ENCODE results near the gene IRAK2. TPM values are rescaled to one million over a fixed set of nuclear protein-coding genes. Genes with fewer than 3 reads are reported as not detected.

Gene IRAK2
- total RNA-seq, 4 donors from 2014 or later: 0.20 to 4.9 (median 3.4) TPM

GRCh38 chr3:10137178-10137577 lies 27.5 kb upstream of the IRAK2 start:
- H3K36me3 ChIP-seq: no peaks in the 10 kb centered on the region
- TF ChIP-seq, protein P1, sequence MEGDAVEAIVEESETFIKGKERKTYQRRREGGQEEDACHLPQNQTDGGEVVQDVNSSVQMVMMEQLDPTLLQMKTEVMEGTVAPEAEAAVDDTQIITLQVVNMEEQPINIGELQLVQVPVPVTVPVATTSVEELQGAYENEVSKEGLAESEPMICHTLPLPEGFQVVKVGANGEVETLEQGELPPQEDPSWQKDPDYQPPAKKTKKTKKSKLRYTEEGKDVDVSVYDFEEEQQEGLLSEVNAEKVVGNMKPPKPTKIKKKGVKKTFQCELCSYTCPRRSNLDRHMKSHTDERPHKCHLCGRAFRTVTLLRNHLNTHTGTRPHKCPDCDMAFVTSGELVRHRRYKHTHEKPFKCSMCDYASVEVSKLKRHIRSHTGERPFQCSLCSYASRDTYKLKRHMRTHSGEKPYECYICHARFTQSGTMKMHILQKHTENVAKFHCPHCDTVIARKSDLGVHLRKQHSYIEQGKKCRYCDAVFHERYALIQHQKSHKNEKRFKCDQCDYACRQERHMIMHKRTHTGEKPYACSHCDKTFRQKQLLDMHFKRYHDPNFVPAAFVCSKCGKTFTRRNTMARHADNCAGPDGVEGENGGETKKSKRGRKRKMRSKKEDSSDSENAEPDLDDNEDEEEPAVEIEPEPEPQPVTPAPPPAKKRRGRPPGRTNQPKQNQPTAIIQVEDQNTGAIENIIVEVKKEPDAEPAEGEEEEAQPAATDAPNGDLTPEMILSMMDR (IDR thresholded peaks at IDR 0.05): no peak
- TF ChIP-seq EP300 (IDR thresholded peaks at IDR 0.05; ENCODE audit: low read depth): no peak
- TF ChIP-seq POLR2AphosphoS5 (IDR thresholded peaks at IDR 0.05): no peak
- TF ChIP-seq POLR2A (IDR thresholded peaks at IDR 0.05): no peak
- in situ Hi-C loops (cut with MboI; ENCODE audit: low pct_ligation_motif_present in 1 of 4, low pct_unique_long_range_greater_than_20kb in 1 of 4, low sequenced_read_pairs in 3 of 4): no loop called here
- peaks cover 0 to 4% (median under 1%) of the 10 kb centered on the region in 4 donors for H3K4me1 ChIP-seq
- no peaks in the 10 kb centered on the region for H3K27me3 ChIP-seq
- WGBS, 2 donors (ENCODE audit: low coverage in 1 of 2): 80 to 85% methylated on average over 2 to 4 of the region's 4 CpGs
- H3K27ac ChIP-seq: no peak overlapping the region
- H3K4me3 ChIP-seq: no peak overlapping the region
- no peaks in the 10 kb centered on the region for H3K9me3 ChIP-seq
- intact Hi-C loops (cut with DNase I; ENCODE audit: low total_unique reads): no loop called here
- no peak for DNase-seq

DNA sequence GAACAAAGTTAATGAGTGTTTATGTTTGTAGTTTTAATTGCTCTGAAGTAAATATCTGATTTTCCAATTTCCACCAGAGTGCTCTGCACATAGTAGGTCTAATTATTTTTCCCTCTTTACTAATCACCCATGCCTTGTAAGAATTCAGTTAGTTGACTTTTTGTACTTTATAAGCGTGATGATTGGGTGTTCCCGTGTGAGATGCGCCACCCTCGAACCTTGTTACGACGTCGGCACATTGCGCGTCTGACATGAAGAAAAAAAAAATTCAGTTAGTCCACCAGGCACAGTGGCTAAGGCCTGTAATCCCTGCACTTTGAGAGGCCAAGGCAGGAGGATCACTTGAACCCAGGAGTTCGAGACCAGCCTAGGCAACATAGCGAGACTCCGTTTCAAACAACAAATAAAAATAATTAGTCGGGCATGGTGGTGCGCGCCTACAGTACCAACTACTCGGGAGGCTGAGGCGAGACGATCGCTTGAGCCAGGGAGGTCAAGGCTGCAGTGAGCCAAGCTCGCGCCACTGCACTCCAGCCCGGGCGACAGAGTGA lies 23.6 kb upstream of the IRAK2 start:
- peak overlapping the region; percentile 93 to 98 (median 96) for H3K27ac ChIP-seq
- 78 to 85% methylated on average over 10 to 23 of the region's 23 CpGs for WGBS, 2 donors (ENCODE audit: low coverage in 1 of 2)
- H3K4me1 ChIP-seq: peaks cover 16 to 40% (median 26%) of the 10 kb centered on the region in 4 donors
- in situ Hi-C loops (cut with MboI; ENCODE audit: low pct_ligation_motif_present in 1 of 4, low pct_unique_long_range_greater_than_20kb in 1 of 4, low sequenced_read_pairs in 3 of 4): no loop called here
- H3K4me3 ChIP-seq: peak overlapping the region in 2 of 4 donors; percentile 67 to 79
- no peaks in the 10 kb centered on the region for H3K9me3 ChIP-seq
- H3K27me3 ChIP-seq: no peaks in the 10 kb centered on the region
- no peak for DNase-seq
- TF ChIP-seq POLR2AphosphoS5 (IDR thresholded peaks at IDR 0.05): no peak
- no peak for TF ChIP-seq POLR2A (IDR thresholded peaks at IDR 0.05)
- TF ChIP-seq, protein P1 (IDR thresholded peaks at IDR 0.05): no peak
- TF ChIP-seq EP300 (IDR thresholded peaks at IDR 0.05; ENCODE audit: low read depth): no peak
- peaks cover 0 to 4% (median 0%) of the 10 kb centered on the region in 4 donors for H3K36me3 ChIP-seq
- intact Hi-C loops (cut with DNase I; ENCODE audit: low total_unique reads): no loop called here

DNA sequence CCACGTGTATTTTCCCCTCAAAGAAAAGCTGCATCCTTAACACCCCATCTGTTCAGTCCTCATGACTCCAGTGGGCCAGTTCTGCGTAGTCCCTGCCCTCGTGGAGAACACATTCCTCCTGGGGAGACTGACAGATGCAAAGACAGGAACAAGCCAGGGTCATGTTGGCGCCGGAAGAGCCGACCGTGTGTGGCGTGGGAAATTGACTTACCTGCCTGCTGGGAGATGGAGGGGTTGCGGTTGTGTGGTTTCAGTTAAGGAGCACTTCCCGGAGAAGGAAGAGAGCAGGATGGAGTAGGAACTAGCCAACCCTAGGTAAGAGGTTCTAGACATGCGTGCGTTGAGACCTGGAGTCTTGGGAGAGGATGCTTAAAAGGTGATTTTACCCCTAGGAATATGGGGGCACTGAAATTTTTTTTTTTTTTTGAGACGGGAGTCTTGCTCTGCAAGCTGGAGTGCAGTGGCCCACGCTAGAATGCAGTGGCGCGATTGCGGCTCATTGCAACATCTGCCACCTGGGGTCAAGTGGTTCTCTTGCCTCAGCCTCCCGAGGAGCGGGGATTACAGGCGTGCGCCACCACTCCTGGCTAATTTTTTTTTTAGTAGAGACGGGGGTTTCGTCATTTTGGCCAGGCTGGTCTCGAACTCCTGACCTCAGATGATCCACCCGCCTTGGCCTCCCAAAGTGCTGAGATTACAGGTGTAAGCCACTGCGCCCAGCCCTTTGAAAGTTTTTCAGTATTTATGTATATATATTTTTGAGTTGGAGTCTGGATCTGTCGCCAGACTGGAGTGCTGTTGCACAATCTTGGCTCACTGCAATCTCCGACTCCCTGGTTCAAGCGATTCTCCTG lies 21.8 kb upstream of the IRAK2 start:
- H3K4me3 ChIP-seq: peak overlapping the region; percentile 53 to 79 (median 68)
- H3K4me1 ChIP-seq: peaks cover 16 to 40% (median 26%) of the 10 kb centered on the region in 4 donors
- TF ChIP-seq, protein P1 (IDR thresholded peaks at IDR 0.05): no peak
- TF ChIP-seq POLR2A (IDR thresholded peaks at IDR 0.05) (no peak), EP300 (IDR thresholded peaks at IDR 0.05; ENCODE audit: low read depth) (no peak), POLR2AphosphoS5 (IDR thresholded peaks at IDR 0.05) (no peak)
- in situ Hi-C loops (cut with MboI; ENCODE audit: low pct_ligation_motif_present in 1 of 4, low pct_unique_long_range_greater_than_20kb in 1 of 4, low sequenced_read_pairs in 3 of 4) (no loop called here), intact Hi-C loops (cut with DNase I; ENCODE audit: low total_unique reads) (no loop called here)
- no peaks in the 10 kb centered on the region for H3K9me3 ChIP-seq
- H3K27me3 ChIP-seq: no peaks in the 10 kb centered on the region
- peaks cover 0 to 15% (median 0%) of the 10 kb centered on the region in 4 donors for H3K36me3 ChIP-seq
- H3K27ac ChIP-seq: peak overlapping the region; percentile 93 to 98 (median 96)
- no peak for DNase-seq
- WGBS, 2 donors (ENCODE audit: low coverage in 1 of 2): 69 to 86% methylated on average over 4 to 29 of the region's 29 CpGs

DNA sequence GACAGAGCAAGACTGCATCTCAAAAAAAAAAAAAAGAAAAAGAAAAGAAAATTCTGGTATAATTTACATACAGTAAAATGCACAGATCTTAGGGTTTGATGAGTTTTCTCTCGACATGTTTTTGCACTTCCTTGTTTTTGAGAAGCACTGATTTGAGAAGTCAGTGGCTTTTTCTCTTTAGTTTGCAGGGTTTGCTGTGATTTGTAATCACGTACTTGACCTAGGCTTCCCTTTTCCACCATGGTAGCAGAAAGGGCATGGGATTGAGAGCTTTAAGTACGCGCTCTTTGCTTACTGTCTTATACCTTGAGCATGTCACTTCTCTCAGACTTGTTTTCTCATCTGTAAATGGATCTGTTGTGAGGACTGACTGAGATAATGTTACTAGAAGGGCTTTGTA lies 19.0 kb upstream of the IRAK2 start:
- WGBS, 2 donors (ENCODE audit: low coverage in 1 of 2): 72 to 81% methylated on average over 2 to 4 of the region's 4 CpGs
- intact Hi-C loops (cut with DNase I; ENCODE audit: low total_unique reads): no loop called here
- H3K36me3 ChIP-seq: peaks cover 0 to 33% (median 10%) of the 10 kb centered on the region in 4 donors
- no peak overlapping the region for H3K27ac ChIP-seq
- DNase-seq: no peak
- in situ Hi-C loops (cut with MboI; ENCODE audit: low pct_ligation_motif_present in 1 of 4, low pct_unique_long_range_greater_than_20kb in 1 of 4, low sequenced_read_pairs in 3 of 4): no loop called here
- H3K9me3 ChIP-seq: no peaks in the 10 kb centered on the region
- no peaks in the 10 kb centered on the region for H3K27me3 ChIP-seq
- TF ChIP-seq, protein P1 (IDR thresholded peaks at IDR 0.05): no peak
- TF ChIP-seq EP300 (IDR thresholded peaks at IDR 0.05; ENCODE audit: low read depth) (no peak), POLR2A (IDR thresholded peaks at IDR 0.05) (no peak), POLR2AphosphoS5 (IDR thresholded peaks at IDR 0.05) (no peak)
- H3K4me1 ChIP-seq: peaks cover 16 to 40% (median 26%) of the 10 kb centered on the region in 4 donors
- no peak overlapping the region for H3K4me3 ChIP-seq
